B cell (primary cell): ENCODE measurements around the gene SHB. TPM values are rescaled to one million over a fixed set of nuclear protein-coding genes. Genes with fewer than 3 reads are reported as not detected.

ENCODE experiments used
- ATAC-seq: fragments of 200-7000 bp; cut with Tn5 transposase; one replicate; pipeline ENCODE4 v1.10.0; 2021; ENCODE audit warnings: low read depth, mild to moderate bottlenecking, moderate number of reproducible peaks, moderate library complexity
- CTCF ChIA-PET: fragments of 350-600 bp; sonication (Branson Sonifier 250); formaldehyde crosslinking; loops from one replicate; lab custom pipeline; 2021; ENCODE audit warnings: antibody characterized with exemption, inconsistent platforms; lab: Charles Lee
- POLR2A ChIA-PET: fragments of 350-600 bp; sonication (Branson Sonifier 250); formaldehyde crosslinking; loops from one replicate; lab custom pipeline; 2021; ENCODE audit warnings: antibody characterized with exemption; lab: Charles Lee
- DNase-seq: peaks from one replicate; pipeline ENCODE4 v3.0.0; 2013
- H2AFZ ChIP-seq: 2 replicates; pipeline ENCODE4 v1.6.1; 2012; ENCODE audit warnings: mild to moderate bottlenecking, low read depth, low read length; ENCODE audit not compliant: insufficient read depth, poor library complexity, severe bottlenecking
- H3K27ac ChIP-seq, 2 donors: 1 replicate in 1 of 2; 2 replicates in 1 of 2; pipeline ENCODE4 v1.5.1; 2012 to 2013; ENCODE audit warnings: low read length in 2 of 2, mild to moderate bottlenecking in 2 of 2, moderate library complexity in 1 of 2
- H3K27me3 ChIP-seq, 4 experiments: fragments of 200-600 bp in 1 of 4; sonication (generic) in 1 of 4; replicated peaks in 1 of 4; 1 replicate in 2 of 4; 2 replicates in 2 of 4; pipeline versions ENCODE4 v1.6.1 to v1.7.0; 2013 to 2016; ENCODE audit warnings: low read length in 3 of 4, mild to moderate bottlenecking in 2 of 4, mixed read lengths in 1 of 4, moderate library complexity in 1 of 4; ENCODE audit not compliant: insufficient read depth in 4 of 4, control insufficient read depth in 3 of 4; ENCODE audit errors: control extremely low read depth in 1 of 4
- H3K36me3 ChIP-seq, 2 experiments: replicated peaks in 1 of 2; 1 replicate in 1 of 2; 2 replicates in 1 of 2; pipeline versions ENCODE4 v1.6.1 to v1.7.1; 2013; ENCODE audit warnings: low read length in 1 of 2; ENCODE audit not compliant: insufficient read depth in 2 of 2, control insufficient read depth in 1 of 2; ENCODE audit errors: control extremely low read depth in 1 of 2, extremely low read depth in 1 of 2
- H3K4me1 ChIP-seq, 2 donors: fragments of 200-600 bp in 1 of 2; sonication (generic) in 1 of 2; 1 replicate in 1 of 2; 2 replicates in 1 of 2; pipeline versions ENCODE4 v1.5.1 to v1.6.1; 2013 to 2017; ENCODE audit warnings: low read length in 2 of 2; ENCODE audit not compliant: control insufficient read depth in 2 of 2, insufficient read depth in 2 of 2
- H3K4me2 ChIP-seq: replicated peaks from 2 replicates; pipeline ENCODE3; 2012; ENCODE audit warnings: mild to moderate bottlenecking, low read depth, low read length; ENCODE audit not compliant: poor library complexity, severe bottlenecking
- H3K4me3 ChIP-seq, 5 experiments: fragments of 200-600 bp in 1 of 5; sonication (generic) in 1 of 5; 1 replicate in 3 of 5; 2 replicates in 2 of 5; pipeline versions ENCODE4 v1.5.1 to v1.7.0; 2011 to 2016; ENCODE audit warnings: low read length in 4 of 5, mild to moderate bottlenecking in 4 of 5, low read depth in 2 of 5, control low read depth in 1 of 5, moderate library complexity in 1 of 5; ENCODE audit not compliant: insufficient read depth in 1 of 5; ENCODE audit errors: control extremely low read depth in 1 of 5, extremely low read depth in 1 of 5
- H3K79me2 ChIP-seq: fragments of 200-600 bp; sonication (generic); one replicate; pipeline ENCODE4 v1.6.0; 2016; ENCODE audit warnings: low read length; ENCODE audit not compliant: control insufficient read depth, insufficient read depth
- H3K9ac ChIP-seq: fragments of 200-600 bp; sonication (generic); 2 replicates; pipeline ENCODE4 v1.6.1; 2017; ENCODE audit warnings: mild to moderate bottlenecking, low read length, moderate library complexity
- H3K9me3 ChIP-seq, 3 donors: one replicate each; pipeline versions ENCODE4 v1.6.1 to v1.7.1; 2013; ENCODE audit warnings: low read length in 2 of 3; ENCODE audit not compliant: control insufficient read depth in 2 of 3, insufficient read depth in 1 of 3; ENCODE audit errors: control extremely low read depth in 1 of 3
- H4K20me1 ChIP-seq: 2 replicates; pipeline ENCODE4 v1.6.0; 2012; ENCODE audit warnings: mild to moderate bottlenecking, low read length; ENCODE audit not compliant: insufficient read depth, control insufficient read depth, poor library complexity, severe bottlenecking
- H3K27ac Mint-ChIP-seq: one replicate; pipeline ENCODE4 v1.8.0; 2021; ENCODE audit warnings: mixed read lengths
- H3K27me3 Mint-ChIP-seq: one replicate; pipeline ENCODE4 v1.8.0; 2021; ENCODE audit warnings: mixed read lengths
- H3K4me1 Mint-ChIP-seq: one replicate; pipeline ENCODE4 v1.8.0; 2021; ENCODE audit warnings: mixed read lengths
- H3K4me3 Mint-ChIP-seq: one replicate; pipeline ENCODE4 v1.8.0; 2021; ENCODE audit warnings: mixed read lengths
- H3K9me3 Mint-ChIP-seq: one replicate; pipeline ENCODE4 v1.8.0; 2022; ENCODE audit warnings: mixed read lengths; ENCODE audit not compliant: insufficient read depth
- EZH2 ChIP-seq: IDR thresholded peaks from 2 replicates; pipeline ENCODE4 v1.6.1; 2012; ENCODE audit warnings: borderline replicate concordance, low read depth, mild to moderate bottlenecking, moderate library complexity, low read length; ENCODE audit not compliant: insufficient read depth, poor library complexity, severe bottlenecking
- WGBS: methylation state at CpG from one replicate; pipeline ENCODE4 v1.1.5; 2013; ENCODE audit warnings: missing lambda C conversion rate; ENCODE audit not compliant: insufficient coverage; 5-methylcytosine and 5-hydroxymethylcytosine counted together
- intact Hi-C: fragments of 100-400 bp; cut with micrococcal nuclease; formaldehyde crosslinking; loops from one replicate; pipeline ENCODE4 v1.10.0; 2022
- polyA plus RNA-seq: library from polyadenylated mRNA; depleted of rRNA; stranded (reverse); fragments of >200 nt; gene quantifications from 2 replicates; pipeline ENCODE4 v1.2.3, GENCODE V29; 2012
- total RNA-seq, 2 donors: library from RNA; stranded (reverse); fragments of 120-200 nt in 1 of 2; gene quantifications; 1 replicate in 1 of 2; 2 replicates in 1 of 2; pipeline versions ENCODE4 v1.2.3 to v1.2.4, GENCODE V29; 2013 to 2022
- TF ChIP-seq, protein P1 (sequence below): fragments of 200-600 bp; IDR thresholded peaks from one replicate; pipeline ENCODE4 v1.8.0; 2022; ENCODE audit warnings: antibody characterized with exemption, mild to moderate bottlenecking

The SHB gene
- total and polyA plus RNA-seq, 2 donors (not counting 1 experiment from before 2014, with no cell fraction given): 0.06 to 1.9 TPM

DNA sequence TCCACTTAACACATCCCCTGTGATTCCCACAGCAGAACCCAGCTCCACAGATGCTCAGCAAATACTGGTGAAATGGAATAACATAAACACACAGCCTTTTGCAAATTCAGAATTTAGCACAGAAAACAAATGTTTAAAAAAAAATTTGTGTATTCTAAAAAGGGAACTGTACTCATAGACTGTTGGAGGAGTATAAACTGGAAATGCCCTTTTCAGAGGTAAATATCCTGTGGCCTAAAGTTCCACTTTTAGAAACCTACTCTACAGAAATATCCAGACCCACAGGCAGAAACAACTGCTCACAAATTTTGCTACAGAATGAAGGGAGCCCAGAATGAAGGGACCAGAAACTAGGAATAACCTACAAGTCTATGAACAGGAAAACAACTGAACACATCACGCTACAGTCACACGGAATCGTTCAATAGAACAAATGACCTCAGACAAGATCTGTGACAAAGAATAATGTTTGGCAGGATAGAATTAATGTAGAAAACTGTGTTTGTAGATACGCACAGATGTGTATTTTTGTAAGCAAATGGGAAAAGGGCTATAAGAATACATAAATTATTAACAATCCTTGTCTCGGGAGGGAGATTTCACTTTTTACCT lies 78.5 kb downstream of the SHB start:
- Histone ChIP-seq H3K9ac (no peak overlapping the region), H3K4me1 (peaks cover 0 to 3% of the 10 kb centered on the region in 2 donors), H4K20me1 (no peaks in the 10 kb centered on the region), H3K36me3 (no peaks in the 10 kb centered on the region), H2AFZ (no peak overlapping the region), H3K4me2 (no peak overlapping the region), H3K79me2 (no peaks in the 10 kb centered on the region), H3K27me3 (peaks cover 0 to 5% (median 0%) of the 10 kb centered on the region in 4 experiments), H3K9me3 (no peaks in the 10 kb centered on the region), H3K27ac (no peak overlapping the region), H3K4me3 (no peak overlapping the region)
- intact Hi-C loops: no loop called here
- H3K27me3 Mint-ChIP-seq: peaks cover 18% of the 10 kb centered on the region
- no peak overlapping the region for H3K27ac Mint-ChIP-seq
- peaks cover 19% of the 10 kb centered on the region for H3K4me1 Mint-ChIP-seq
- ChIA-PET POLR2A (no interaction called here), CTCF (no interaction called here)
- H3K9me3 Mint-ChIP-seq: no peaks in the 10 kb centered on the region
- no CpG with 5 or more reads among the region's 5 CpGs for WGBS
- DNase-seq (no peak), ATAC-seq (no peak)
- no peak overlapping the region for H3K4me3 Mint-ChIP-seq
- TF ChIP-seq EZH2: no peak
- TF ChIP-seq, protein P1, sequence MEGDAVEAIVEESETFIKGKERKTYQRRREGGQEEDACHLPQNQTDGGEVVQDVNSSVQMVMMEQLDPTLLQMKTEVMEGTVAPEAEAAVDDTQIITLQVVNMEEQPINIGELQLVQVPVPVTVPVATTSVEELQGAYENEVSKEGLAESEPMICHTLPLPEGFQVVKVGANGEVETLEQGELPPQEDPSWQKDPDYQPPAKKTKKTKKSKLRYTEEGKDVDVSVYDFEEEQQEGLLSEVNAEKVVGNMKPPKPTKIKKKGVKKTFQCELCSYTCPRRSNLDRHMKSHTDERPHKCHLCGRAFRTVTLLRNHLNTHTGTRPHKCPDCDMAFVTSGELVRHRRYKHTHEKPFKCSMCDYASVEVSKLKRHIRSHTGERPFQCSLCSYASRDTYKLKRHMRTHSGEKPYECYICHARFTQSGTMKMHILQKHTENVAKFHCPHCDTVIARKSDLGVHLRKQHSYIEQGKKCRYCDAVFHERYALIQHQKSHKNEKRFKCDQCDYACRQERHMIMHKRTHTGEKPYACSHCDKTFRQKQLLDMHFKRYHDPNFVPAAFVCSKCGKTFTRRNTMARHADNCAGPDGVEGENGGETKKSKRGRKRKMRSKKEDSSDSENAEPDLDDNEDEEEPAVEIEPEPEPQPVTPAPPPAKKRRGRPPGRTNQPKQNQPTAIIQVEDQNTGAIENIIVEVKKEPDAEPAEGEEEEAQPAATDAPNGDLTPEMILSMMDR: no peak

DNA sequence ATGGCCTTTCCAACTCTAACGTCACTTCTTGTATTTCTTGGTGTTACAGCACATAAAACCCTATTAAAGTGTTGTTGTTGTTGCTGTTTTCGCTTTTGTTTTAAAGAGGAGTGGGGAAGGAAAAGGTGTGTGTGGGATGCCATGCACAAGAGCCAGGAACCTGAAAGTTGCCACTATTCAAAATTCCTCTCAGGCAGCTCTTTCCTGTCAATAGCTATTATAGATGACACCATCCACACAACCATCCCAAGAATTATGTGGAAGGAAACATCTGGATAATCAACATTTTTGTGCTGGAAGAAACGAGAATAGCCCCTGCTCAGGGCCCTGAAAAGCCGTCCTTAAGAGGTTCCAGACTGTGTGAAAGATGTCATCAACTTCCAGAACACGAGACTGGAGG lies 79.3 kb downstream of the SHB start:
- WGBS: 83% methylated on average over 3 of the region's 5 CpGs
- no peak for ATAC-seq
- Histone ChIP-seq H3K4me2 (no peak overlapping the region), H3K9me3 (no peaks in the 10 kb centered on the region), H3K9ac (no peak overlapping the region), H4K20me1 (no peaks in the 10 kb centered on the region), H3K27ac (no peak overlapping the region), H3K27me3 (peaks cover 0 to 5% (median 0%) of the 10 kb centered on the region in 4 experiments), H2AFZ (no peak overlapping the region), H3K4me1 (peaks cover 0 to 1% of the 10 kb centered on the region in 2 donors), H3K79me2 (no peaks in the 10 kb centered on the region), H3K4me3 (no peak overlapping the region), H3K36me3 (no peaks in the 10 kb centered on the region)
- ChIA-PET CTCF (no interaction called here), POLR2A (no interaction called here)
- peaks cover 12% of the 10 kb centered on the region for H3K4me1 Mint-ChIP-seq
- H3K9me3 Mint-ChIP-seq: no peaks in the 10 kb centered on the region
- H3K27ac Mint-ChIP-seq: no peak overlapping the region
- intact Hi-C loops: no loop called here
- peaks cover 18% of the 10 kb centered on the region for H3K27me3 Mint-ChIP-seq
- TF ChIP-seq, protein P1: no peak
- no peak for TF ChIP-seq EZH2
- no peak for DNase-seq
- no peak overlapping the region for H3K4me3 Mint-ChIP-seq
